H1 (cell line): ENCODE results near the gene AGPAT2. TPM values are rescaled to one million over a fixed set of nuclear protein-coding genes. Genes with fewer than 3 reads are reported as not detected.

Experiments used
- CTCF ChIA-PET: fragments of 300-600 bp; sonication (Branson Sonifier 250); formaldehyde crosslinking; loops from one replicate; lab custom pipeline; 2021; ENCODE audit not compliant: partially characterized antibody; lab: Charles Lee
- POLR2A ChIA-PET: fragments of 300-600 bp; sonication (Branson Sonifier 250); formaldehyde crosslinking; loops from one replicate; lab custom pipeline; 2021; ENCODE audit warnings: inconsistent platforms; ENCODE audit not compliant: partially characterized antibody; lab: Charles Lee
- DNase-seq, 2 experiments: peaks; one replicate each; pipeline versions ENCODE4 v3.0.0 to v3.0.0-alpha.2; 2010 to 2022; ENCODE audit warnings: low spot score in 2 of 2, low read depth in 1 of 2, mixed read lengths in 1 of 2
- FAIRE-seq: peaks from 2 replicates; lab custom pipeline; 2011; peaks lifted over from hg19 to GRCh38; lab: Jason Lieb, UNC
- H2AFZ ChIP-seq: 2 replicates; pipeline ENCODE4 v1.8.1; 2012; ENCODE audit warnings: low read length, inconsistent platforms
- H2AK5ac ChIP-seq: 2 replicates; pipeline ENCODE4 v1.6.1; 2013; ENCODE audit warnings: low read depth, low read length
- H2BK120ac ChIP-seq: replicated peaks from 2 replicates; pipeline ENCODE3; 2013; ENCODE audit warnings: low read depth, low read length, inconsistent platforms
- H2BK12ac ChIP-seq: 2 replicates; pipeline ENCODE4 v1.6.1; 2013; ENCODE audit warnings: low read depth, low read length
- H2BK15ac ChIP-seq: 2 replicates; pipeline ENCODE4 v1.6.1; 2013; ENCODE audit warnings: low read length
- H2BK20ac ChIP-seq: 2 replicates; pipeline ENCODE4 v1.6.1; 2013; ENCODE audit warnings: low read length
- H2BK5ac ChIP-seq: 2 replicates; pipeline ENCODE4 v1.6.1; 2013; ENCODE audit warnings: low read depth, low read length
- H3K14ac ChIP-seq: 2 replicates; pipeline ENCODE4 v1.6.1; 2013; ENCODE audit warnings: inconsistent platforms; ENCODE audit not compliant: insufficient read length
- H3K18ac ChIP-seq: 2 replicates; pipeline ENCODE4 v1.6.1; 2013; ENCODE audit warnings: low read length; ENCODE audit errors: extremely low read depth
- H3K23ac ChIP-seq: 2 replicates; pipeline ENCODE4 v1.6.1; 2013; ENCODE audit warnings: inconsistent platforms; ENCODE audit not compliant: insufficient read length
- H3K23me2 ChIP-seq: 2 replicates; pipeline ENCODE4 v1.6.1; 2013; ENCODE audit warnings: low read depth, low read length
- H3K27ac ChIP-seq: 2 replicates; pipeline ENCODE4 v1.6.1; 2011; ENCODE audit warnings: low read depth, low read length, inconsistent platforms
- H3K27me3 ChIP-seq, 4 experiments: replicated peaks in 1 of 4; 1 replicate in 1 of 4; 2 replicates in 3 of 4; pipeline versions ENCODE4 v1.6.1 to v1.8.1; 2011 to 2013; ENCODE audit warnings: low read length in 3 of 4, mild to moderate bottlenecking in 3 of 4, inconsistent platforms in 2 of 4, mixed read lengths in 2 of 4, moderate library complexity in 1 of 4; ENCODE audit not compliant: control insufficient read depth in 3 of 4, insufficient read depth in 3 of 4; ENCODE audit errors: extremely low read depth in 1 of 4
- H3K36me3 ChIP-seq, 4 experiments: 2 replicates each; pipeline versions ENCODE4 v1.6.1 to v1.8.1; 2011 to 2013; ENCODE audit warnings: mild to moderate bottlenecking in 4 of 4, low read length in 3 of 4, moderate library complexity in 2 of 4, control low read depth in 1 of 4, inconsistent platforms in 1 of 4; ENCODE audit not compliant: insufficient read depth in 4 of 4, control insufficient read depth in 2 of 4
- H3K4ac ChIP-seq: replicated peaks from 2 replicates; pipeline ENCODE3; 2013; ENCODE audit warnings: low read length, low read depth, mixed read lengths, inconsistent platforms; ENCODE audit not compliant: insufficient read length
- H3K4me1 ChIP-seq, 4 experiments: replicated peaks in 1 of 4; 1 replicate in 1 of 4; 2 replicates in 3 of 4; pipeline versions ENCODE4 v1.6.1 to v1.8.1; 2011 to 2013; ENCODE audit warnings: low read length in 3 of 4, inconsistent platforms in 2 of 4, mixed read lengths in 1 of 4; ENCODE audit not compliant: insufficient read depth in 4 of 4, control insufficient read depth in 3 of 4
- H3K4me2 ChIP-seq, 2 experiments: 2 replicates each; pipeline versions ENCODE4 v1.6.1 to v1.8.1; 2011 to 2013; ENCODE audit warnings: low read depth in 2 of 2, low read length in 2 of 2, control low read depth in 1 of 2, inconsistent platforms in 1 of 2, mild to moderate bottlenecking in 1 of 2; ENCODE audit not compliant: insufficient read depth in 1 of 2
- H3K4me3 ChIP-seq, 4 experiments: fragments of 200-600, 300-600 bp in 1 of 4; sonication (generic), shearing (Covaris generic), sonication (Bioruptor Twin) in 1 of 4; 2 replicates each; pipeline versions ENCODE4 v1.5.1 to v1.8.1; 2011 to 2016; ENCODE audit warnings: low read length in 4 of 4, low read depth in 3 of 4, control low read depth in 2 of 4, inconsistent platforms in 2 of 4, mild to moderate bottlenecking in 2 of 4, mixed read lengths in 1 of 4, moderate library complexity in 1 of 4; ENCODE audit not compliant: insufficient read depth in 2 of 4; ENCODE audit errors: extremely low read depth in 1 of 4
- H3K56ac ChIP-seq: replicated peaks from 2 replicates; pipeline ENCODE3; 2013; ENCODE audit warnings: low read depth, mild to moderate bottlenecking, mixed read lengths, low read length, inconsistent platforms; ENCODE audit not compliant: insufficient read length
- H3K79me1 ChIP-seq: 2 replicates; pipeline ENCODE4 v1.6.1; 2013; ENCODE audit warnings: low read depth, low read length, control low read depth
- H3K79me2 ChIP-seq, 2 experiments: 2 replicates each; pipeline versions ENCODE4 v1.6.1 to v1.8.1; 2012 to 2013; ENCODE audit warnings: low read length in 2 of 2, mild to moderate bottlenecking in 2 of 2, inconsistent platforms in 1 of 2; ENCODE audit not compliant: insufficient read depth in 2 of 2, control insufficient read depth in 1 of 2
- H3K9ac ChIP-seq, 4 experiments: replicated peaks in 1 of 4; 1 replicate in 1 of 4; 2 replicates in 3 of 4; pipeline versions ENCODE4 v1.6.1 to v1.8.1; 2011 to 2013; ENCODE audit warnings: low read depth in 3 of 4, low read length in 3 of 4, control low read depth in 2 of 4, mild to moderate bottlenecking in 2 of 4, moderate library complexity in 2 of 4, inconsistent platforms in 1 of 4; ENCODE audit errors: extremely low read depth in 1 of 4
- H3K9me3 ChIP-seq, 2 experiments: 2 replicates each; pipeline versions ENCODE4 v1.6.1 to v1.8.1; 2012 to 2013; ENCODE audit warnings: mild to moderate bottlenecking in 2 of 2, moderate library complexity in 2 of 2, control low read depth in 1 of 2, inconsistent platforms in 1 of 2, low read depth in 1 of 2, low read length in 1 of 2, mixed read lengths in 1 of 2; ENCODE audit not compliant: insufficient read depth in 2 of 2
- H4K20me1 ChIP-seq, 2 experiments: replicated peaks in 1 of 2; 2 replicates each; pipeline versions ENCODE3 to v1.8.1; 2011 to 2013; ENCODE audit warnings: inconsistent platforms in 2 of 2, low read length in 2 of 2, mild to moderate bottlenecking in 1 of 2; ENCODE audit not compliant: insufficient read depth in 2 of 2, control insufficient read depth in 1 of 2
- H4K5ac ChIP-seq: 2 replicates; pipeline ENCODE4 v1.6.1; 2013; ENCODE audit warnings: low read length, low read depth, mixed read lengths, inconsistent platforms; ENCODE audit not compliant: insufficient read length
- H4K8ac ChIP-seq: 2 replicates; pipeline ENCODE4 v1.8.0; 2013; ENCODE audit warnings: mild to moderate bottlenecking, moderate library complexity, low read length, inconsistent platforms; ENCODE audit not compliant: insufficient read depth; ENCODE audit errors: extremely low read depth
- H4K91ac ChIP-seq: replicated peaks from 2 replicates; pipeline ENCODE3; 2013; ENCODE audit warnings: low read length, mixed read lengths, inconsistent platforms; ENCODE audit not compliant: insufficient read length
- CTBP2 ChIP-seq: IDR thresholded peaks from 2 replicates; pipeline ENCODE4 v1.7.0; 2011; ENCODE audit warnings: borderline replicate concordance, mild to moderate bottlenecking, moderate library complexity, mixed read lengths, low read length; ENCODE audit not compliant: insufficient read depth, insufficient read length
- CTCF ChIP-seq, 3 experiments: IDR thresholded peaks; 1 replicate in 2 of 3; 2 replicates in 1 of 3; pipeline versions ENCODE4 v1.5.1 to v1.6.1; 2011; ENCODE audit warnings: low read length in 3 of 3, mild to moderate bottlenecking in 3 of 3, inconsistent platforms in 2 of 3, low read depth in 1 of 3, moderate library complexity in 1 of 3; ENCODE audit not compliant: insufficient read depth in 1 of 3; ENCODE audit errors: control extremely low read depth in 1 of 3
- FOSL1 ChIP-seq: IDR thresholded peaks from 2 replicates; pipeline ENCODE4 v1.6.1; 2011; ENCODE audit warnings: mild to moderate bottlenecking, low read depth, low read length, moderate library complexity; ENCODE audit not compliant: insufficient read depth
- HDAC2 ChIP-seq, 2 experiments: fragments of 300-600 bp in 1 of 2; sonication (generic) in 1 of 2; IDR thresholded peaks; 2 replicates each; pipeline ENCODE4 v1.6.1; 2011 to 2012; ENCODE audit warnings: low read depth in 2 of 2, low read length in 2 of 2, mild to moderate bottlenecking in 2 of 2, moderate library complexity in 2 of 2, borderline replicate concordance in 1 of 2, inconsistent platforms in 1 of 2
- JUN ChIP-seq: IDR thresholded peaks from 2 replicates; pipeline ENCODE4 v1.6.1; 2011; ENCODE audit warnings: low read depth, mild to moderate bottlenecking, improper control_type of control experiment, low read length
- KDM4A ChIP-seq: IDR thresholded peaks from one replicate; pipeline ENCODE4 v1.7.1; 2012; ENCODE audit warnings: low read depth, mild to moderate bottlenecking, moderate library complexity, low read length, inconsistent platforms; ENCODE audit not compliant: severe bottlenecking
- RAD21 ChIP-seq, 2 experiments: IDR thresholded peaks in 1 of 2; conservative IDR thresholded peaks in 1 of 2; 2 replicates each; pipeline ENCODE4 v1.6.1; 2011; ENCODE audit warnings: low read depth in 2 of 2, low read length in 2 of 2, improper control_type of control experiment in 1 of 2, inconsistent platforms in 1 of 2, mild to moderate bottlenecking in 1 of 2, moderate library complexity in 1 of 2
- SAP30 ChIP-seq: fragments of 300-600 bp; sonication (generic); IDR thresholded peaks from 2 replicates; pipeline ENCODE4 v1.7.1; 2012; ENCODE audit warnings: low read length, moderate library complexity, mild to moderate bottlenecking, inconsistent platforms; ENCODE audit not compliant: insufficient read depth, insufficient replicate concordance
- SP1 ChIP-seq: IDR thresholded peaks from 2 replicates; pipeline ENCODE4 v1.6.1; 2011; ENCODE audit warnings: low read depth, low read length
- TEAD4 ChIP-seq: IDR thresholded peaks from 2 replicates; pipeline ENCODE4 v1.6.1; 2012; ENCODE audit warnings: low read depth, low read length, inconsistent platforms, mixed read lengths
- WGBS, 2 experiments: shearing (Covaris generic) in 1 of 2; methylation state at CpG; one replicate each; pipeline versions ENCODE4 v1.1.6 to v1.1.7; 2013 to 2015; ENCODE audit warnings: low lambda C conversion rate in 2 of 2, mixed read lengths in 2 of 2, inconsistent platforms in 1 of 2, low coverage in 1 of 2, missing lambda C conversion rate in 1 of 2; ENCODE audit not compliant: insufficient replicate concordance in 2 of 2, insufficient coverage in 1 of 2, insufficient read length in 1 of 2; ENCODE audit errors: extremely low coverage in 1 of 2, missing lambda C conversion rate in 1 of 2; 5-methylcytosine and 5-hydroxymethylcytosine counted together
- polyA plus RNA-seq, 7 experiments: library from polyadenylated mRNA; depleted of rRNA in 3 of 7; stranded (reverse) in 5 of 7; unstranded in 2 of 7; fragments of >200 nt in 5 of 7; fragments of 200-250 nt in 2 of 7; gene quantifications; 1 replicate in 5 of 7; 2 replicates in 1 of 7; 4 replicates in 1 of 7; pipeline versions ENCODE4 v1.2.1 to v1.2.3, GENCODE V29; 2011 to 2013; ENCODE audit warnings: missing spikeins in 2 of 7, mixed read lengths in 2 of 7
- total RNA-seq: library from RNA; stranded (reverse); fragmentation: NEBNext Ultra II Directional; extraction: Animal tissue kit (Norgen Biotek cat#: 25700); gene quantifications from 2 replicates; pipeline ENCODE4 v1.2.1, GENCODE V29; 2021

AGPAT2 gene
- total and polyA plus RNA-seq, 2 of the 8 experiments (the other 6 are each of a cell fraction or from before 2014, with no cell fraction given) = 31.6 to 37.6 TPM

- Histone ChIP-seq H3K4ac (no peak overlapping the region), H2BK5ac (no peak overlapping the region), H2AFZ (no peak overlapping the region), H2BK12ac (no peak overlapping the region), H2AK5ac (no peak overlapping the region), H3K27ac (no peak overlapping the region), H3K18ac (no peak overlapping the region), H3K4me3 (no peak overlapping the region), H2BK120ac (no peak overlapping the region), H3K56ac (no peak overlapping the region), H3K9ac (no peak overlapping the region), H4K5ac (no peak overlapping the region), H3K23me2 (no peaks in the 10 kb centered on the region), H3K79me1 (no peaks in the 10 kb centered on the region), H3K27me3 (no peaks in the 10 kb centered on the region; a peak in 1 of 7 replicates), H2BK15ac (no peak overlapping the region), H3K9me3 (no peaks in the 10 kb centered on the region), H3K23ac (no peak overlapping the region), H2BK20ac (no peak overlapping the region), H3K4me2 (no peak overlapping the region), H3K4me1 (peaks cover 0 to 3% (median 0%) of the 10 kb centered on the region in 4 experiments; a peak in 1 of 7 replicates), H3K79me2 (no peaks in the 10 kb centered on the region), H3K14ac (no peak overlapping the region), H3K36me3 (no peaks in the 10 kb centered on the region), H4K8ac (no peak overlapping the region), H4K91ac (no peak overlapping the region), H4K20me1 (peaks cover 0 to 1% of the 10 kb centered on the region in 2 experiments)
- FAIRE-seq (no peak), DNase-seq (no peak)
- ChIA-PET POLR2A (no interaction called here), CTCF (interaction anchor here (0.7 to 1.9 kb wide), 3 partner anchors 16 to 683 kb away, joined by 3 to 9 read pairs (median 3); no protein-coding TSS in a partner anchor)
- WGBS, 2 experiments = 96% methylated on average over 10 of the region's 10 CpGs; no CpG with 5 or more reads in 1 of the 2 experiments
- no peak for TF ChIP-seq RAD21 (IDR thresholded peaks at IDR 0.05 in 1 of 2, conservative IDR thresholded peaks at IDR 0.05 in 1 of 2; ENCODE audit: low read depth in 2 of 2, low read length in 2 of 2)
- no peak for TF ChIP-seq KDM4A
- no peak for TF ChIP-seq SP1
- TF ChIP-seq HDAC2 (IDR thresholded peaks at IDR 0.05; ENCODE audit: borderline replicate concordance in 1 of 2, low read depth in 2 of 2, low read length in 2 of 2) = no peak
- no peak for TF ChIP-seq SAP30
- no peak for TF ChIP-seq TEAD4
- TF ChIP-seq JUN = no peak
- TF ChIP-seq CTBP2 = no peak
- no peak for TF ChIP-seq FOSL1
- no peak for TF ChIP-seq CTCF (IDR thresholded peaks at IDR 0.05; ENCODE audit: control extremely low read depth in 1 of 3, insufficient read depth in 1 of 3, low read depth in 1 of 3, low read length in 3 of 3)
Observed at GRCh38 chr9:136650648-136651047, 36.6 kb downstream of the AGPAT2 start.
